NOMO-1 treated with dmso at 0.1 percent for 144 hours (cell line): ENCODE results near the gene NUP42.

ENCODE experiments used
- DNase-seq: peaks from one replicate; lab custom pipeline; 2025; ENCODE audit not compliant: unreplicated experiment; lab: John Stamatoyannopoulos, UW

Gene NUP42

GRCh38 chr7:23232966-23233365 lies 51.1 kb downstream of the NUP42 start:
- no peak for DNase-seq

- DNase-seq, result no peak
Measured at GRCh38 chr7:23234569-23235296, 52.9 kb downstream of the NUP42 start.

- DNase-seq, result no peak
Measured at GRCh38 chr7:23235813-23236221, 54.0 kb downstream of the NUP42 start.

GRCh38 chr7:23237000-23237399 lies 55.2 kb downstream of the NUP42 start:
- DNase-seq, result no peak

GRCh38 chr7:23238983-23239652 lies 57.3 kb downstream of the NUP42 start:
- no peak for DNase-seq

- no peak for DNase-seq
Measured at GRCh38 chr7:23239698-23240097, 57.9 kb downstream of the NUP42 start.

- no peak for DNase-seq
Measured at GRCh38 chr7:23242321-23242720, 60.5 kb downstream of the NUP42 start.

- no peak for DNase-seq
Measured at GRCh38 chr7:23242935-23243334, 61.1 kb downstream of the NUP42 start.

GRCh38 chr7:23246555-23246954 lies 64.7 kb downstream of the NUP42 start, which contains the start of gene GPNMB:
Gene GPNMB (plus strand): TSS chr7:23246775. CDS start chr7:23246858, 83 bp downstream.
- DNase-seq, result no peak

GRCh38 chr7:23247046-23247602 lies 65.3 kb downstream of the NUP42 start:
- DNase-seq, result no peak

- peak; percentile 78 for DNase-seq
Measured at GRCh38 chr7:23247603-23248335, 65.9 kb downstream of the NUP42 start.

GRCh38 chr7:23249486-23249885 lies 67.6 kb downstream of the NUP42 start:
- DNase-seq, result no peak
